ENCODE data around the gene PAX6.

GRCh38 chr11:31799435-31800397 is 11.4 kb downstream of the PAX6 start:
- TF ChIP-seq CTCF (conservative IDR thresholded peaks at IDR 0.05): no peak
- TF ChIP-seq EZH2 (IDR thresholded peaks at IDR 0.05; ENCODE audit: low read depth): no peak

Data from PC-9 (cell line).